LNCAP (cell line): ENCODE results near the gene CRY1.

Experiments
- TF ChIP-seq, protein P1 (sequence below): fragments of 450-650 bp; IDR thresholded peaks from 2 replicates; pipeline ENCODE4 v1.5.1; 2017; ENCODE audit warnings: mild to moderate bottlenecking

Gene CRY1

DNA sequence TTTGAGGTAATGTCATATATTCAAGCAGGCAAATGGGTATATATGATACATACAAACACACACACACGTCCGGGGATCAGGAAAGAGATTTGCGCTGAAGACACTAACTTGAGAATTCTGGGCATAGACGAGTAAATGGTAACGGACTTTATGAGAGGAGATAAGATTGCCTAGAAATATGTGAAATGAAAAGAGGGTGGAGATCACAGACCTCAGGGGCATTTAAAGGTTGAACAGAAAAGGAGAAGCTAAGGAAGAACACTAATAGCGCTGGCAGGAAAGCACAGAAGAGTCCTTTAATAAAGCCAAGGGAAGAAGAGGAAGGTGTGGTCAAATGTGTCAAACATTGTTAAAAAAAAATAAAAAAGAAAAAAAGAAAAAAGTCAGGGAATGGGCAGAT lies 13.1 kb downstream of the CRY1 start:
- TF ChIP-seq, protein P1, sequence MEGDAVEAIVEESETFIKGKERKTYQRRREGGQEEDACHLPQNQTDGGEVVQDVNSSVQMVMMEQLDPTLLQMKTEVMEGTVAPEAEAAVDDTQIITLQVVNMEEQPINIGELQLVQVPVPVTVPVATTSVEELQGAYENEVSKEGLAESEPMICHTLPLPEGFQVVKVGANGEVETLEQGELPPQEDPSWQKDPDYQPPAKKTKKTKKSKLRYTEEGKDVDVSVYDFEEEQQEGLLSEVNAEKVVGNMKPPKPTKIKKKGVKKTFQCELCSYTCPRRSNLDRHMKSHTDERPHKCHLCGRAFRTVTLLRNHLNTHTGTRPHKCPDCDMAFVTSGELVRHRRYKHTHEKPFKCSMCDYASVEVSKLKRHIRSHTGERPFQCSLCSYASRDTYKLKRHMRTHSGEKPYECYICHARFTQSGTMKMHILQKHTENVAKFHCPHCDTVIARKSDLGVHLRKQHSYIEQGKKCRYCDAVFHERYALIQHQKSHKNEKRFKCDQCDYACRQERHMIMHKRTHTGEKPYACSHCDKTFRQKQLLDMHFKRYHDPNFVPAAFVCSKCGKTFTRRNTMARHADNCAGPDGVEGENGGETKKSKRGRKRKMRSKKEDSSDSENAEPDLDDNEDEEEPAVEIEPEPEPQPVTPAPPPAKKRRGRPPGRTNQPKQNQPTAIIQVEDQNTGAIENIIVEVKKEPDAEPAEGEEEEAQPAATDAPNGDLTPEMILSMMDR, result no peak

DNA sequence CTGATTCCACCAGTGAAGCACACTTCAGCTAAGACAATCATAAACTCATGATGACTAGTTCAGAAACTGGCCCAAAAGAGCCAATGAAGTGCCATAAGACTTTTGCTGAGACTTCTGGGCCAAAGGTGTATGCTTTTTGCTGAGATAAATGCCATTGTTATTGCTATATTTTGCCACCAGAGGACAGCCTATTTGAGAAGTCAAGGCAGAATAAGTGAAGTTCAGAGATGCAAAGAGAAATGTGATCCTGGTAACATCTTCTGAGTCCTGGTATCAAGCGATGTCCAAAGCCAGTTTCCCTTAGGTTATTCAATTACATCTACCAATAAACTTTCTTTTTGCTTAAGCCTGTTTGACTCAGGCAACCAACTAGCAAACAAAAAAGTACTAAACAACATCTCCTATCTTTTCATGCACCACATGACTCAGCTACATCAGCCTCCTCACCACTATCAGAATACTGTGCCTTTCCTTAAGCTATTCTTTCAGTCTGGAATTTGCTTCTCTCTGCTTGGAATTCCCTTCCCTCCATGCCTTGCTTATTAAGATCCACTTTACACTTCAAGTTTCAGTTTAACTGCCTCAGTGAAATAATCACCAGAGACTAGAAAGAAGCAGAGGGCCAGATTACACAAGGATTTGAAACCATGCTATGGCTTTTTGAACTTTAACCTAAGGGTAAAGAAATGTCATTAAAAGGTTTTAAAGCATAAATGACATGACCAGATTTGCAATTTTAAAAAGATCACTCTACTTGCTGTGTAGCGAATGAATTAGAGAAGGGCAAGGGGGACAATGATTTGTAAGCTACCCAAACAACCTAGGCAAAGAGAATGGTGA lies 14.0 kb downstream of the CRY1 start:
- TF ChIP-seq, protein P1, result peak; percentile 52

DNA sequence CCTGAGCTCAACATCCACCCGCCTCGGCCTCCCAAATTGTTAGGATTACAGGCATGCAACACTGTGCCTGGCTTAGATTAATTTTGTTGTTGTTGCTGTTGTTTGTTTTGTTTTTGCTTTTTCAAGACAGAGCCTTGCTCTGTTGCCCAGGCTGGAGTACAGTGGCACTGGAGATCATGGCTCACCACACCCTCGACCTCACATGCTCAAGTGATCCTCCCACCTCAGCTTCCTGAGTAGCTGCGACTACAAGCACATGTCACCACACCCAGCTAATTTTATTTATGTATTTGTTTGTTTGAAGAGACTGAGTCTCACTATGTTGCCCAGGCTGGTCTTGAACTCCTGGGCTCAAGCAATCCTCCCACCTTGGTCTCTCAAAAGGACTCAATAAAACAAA lies 26.7 kb downstream of the CRY1 start:
- TF ChIP-seq, protein P1, result no peak

DNA sequence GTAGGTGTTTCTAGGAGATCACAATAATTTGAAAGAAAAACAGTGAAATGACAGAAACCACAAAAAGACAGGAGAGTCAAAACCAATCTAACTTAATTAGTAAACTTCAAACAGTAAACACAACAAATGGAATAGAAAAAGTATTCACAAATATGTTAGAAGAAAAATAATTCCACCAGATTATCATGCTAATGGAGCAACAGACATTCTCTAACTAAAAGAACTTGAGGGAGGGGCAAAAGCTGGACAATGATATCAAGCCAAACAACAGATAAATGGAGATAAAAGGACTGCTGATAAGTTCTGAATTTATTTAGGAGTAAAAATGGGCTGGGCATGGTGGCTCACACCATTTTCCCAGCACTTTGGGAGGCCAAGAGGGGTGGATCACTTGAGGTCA lies 28.7 kb downstream of the CRY1 start:
- TF ChIP-seq, protein P1, result no peak

DNA sequence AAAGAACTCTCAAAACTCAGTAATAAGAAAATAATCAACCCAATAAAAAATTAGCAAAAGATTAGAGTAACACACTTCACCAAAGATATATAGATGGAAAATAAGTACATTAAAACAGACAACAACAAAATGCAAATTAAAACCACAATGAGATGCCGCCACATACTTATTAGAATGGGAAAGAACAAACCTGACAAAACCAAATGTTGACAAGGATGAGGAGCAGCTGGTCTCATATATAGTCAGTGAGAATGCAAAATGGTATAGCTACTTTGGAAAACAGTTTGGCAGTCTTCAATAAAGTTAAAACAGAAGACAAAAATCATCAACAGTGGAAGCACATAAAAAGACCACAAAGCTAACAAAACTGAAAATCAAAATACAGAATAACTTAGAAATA lies 29.1 kb downstream of the CRY1 start:
- TF ChIP-seq, protein P1, result no peak

DNA sequence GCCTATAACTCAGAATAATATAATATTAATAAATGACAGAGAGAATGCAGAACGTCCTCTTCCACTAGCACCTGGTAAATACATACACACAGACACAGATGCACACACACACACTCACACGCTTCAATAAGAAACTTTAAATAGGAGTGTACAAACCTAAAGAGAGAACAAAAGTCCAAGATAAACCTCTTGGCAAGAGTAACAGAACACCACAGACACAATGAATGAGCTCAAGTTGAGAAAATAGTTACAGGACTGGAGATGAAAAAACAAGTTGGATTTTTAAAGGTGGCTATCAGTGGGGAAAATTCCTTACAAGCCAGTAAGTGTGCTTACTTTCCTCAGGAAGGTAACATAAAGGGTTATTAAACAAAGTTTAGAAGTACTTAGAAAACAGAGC lies 35.2 kb downstream of the CRY1 start:
- TF ChIP-seq, protein P1, result no peak

DNA sequence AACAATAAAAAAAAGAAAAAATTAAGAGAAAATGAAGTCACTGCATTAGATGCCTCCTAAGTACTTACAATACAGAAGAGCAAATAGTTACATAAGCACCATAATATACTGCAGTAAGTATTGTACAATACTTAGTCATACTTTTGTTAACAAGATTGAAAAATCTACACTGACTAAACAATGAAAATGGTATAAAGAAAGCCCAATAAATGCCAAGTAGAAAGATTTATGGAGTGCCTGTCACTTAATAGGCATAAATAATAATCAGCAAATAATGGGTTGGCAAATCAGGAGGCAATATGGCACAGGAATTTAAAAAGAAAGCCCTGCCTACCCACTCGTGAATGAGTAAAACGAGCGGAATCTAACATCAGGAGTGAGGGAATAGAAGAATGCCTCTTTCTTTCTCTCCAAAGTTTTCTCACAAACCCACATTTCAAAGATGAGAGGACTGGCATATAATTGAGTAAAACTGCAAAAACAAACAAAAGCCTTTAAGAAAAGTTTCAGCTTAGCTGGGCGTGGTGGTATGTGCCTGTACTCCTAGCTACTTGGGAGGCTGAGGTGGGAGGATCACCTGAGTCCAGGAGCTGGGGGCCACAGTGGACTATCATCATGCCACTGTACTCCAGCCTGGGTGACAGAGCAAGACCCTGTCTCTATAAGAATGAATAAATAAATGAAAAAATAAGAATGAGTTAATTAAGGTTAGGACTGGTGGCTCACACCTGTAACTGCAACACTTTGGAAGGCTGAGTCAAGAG lies 36.1 kb downstream of the CRY1 start:
- TF ChIP-seq, protein P1, result no peak
